ENCODE results near the gene HMGB3. TPM values are rescaled to one million over a fixed set of nuclear protein-coding genes. Genes with fewer than 3 reads are reported as not detected.
"Not testable (repeated sequence)": the region's sequence is repeated elsewhere in the genome, so short reads cannot be mapped to it uniquely, and the experiment has no call there.

The HMGB3 gene
- total and polyA plus RNA-seq, 9 donors: 28.2 to 85.4 (median 65.9) TPM

- peaks cover 5% of the 10 kb centered on the region for H3K27me3 ChIP-seq (ENCODE audit: control insufficient read depth, insufficient read depth, low read length)
- H3K4me3 ChIP-seq (ENCODE audit: low read length): no peak overlapping the region
- H3K27ac ChIP-seq (ENCODE audit: low read length): no peak overlapping the region
- no peak for DNase-seq
- H3K36me3 ChIP-seq (ENCODE audit: control insufficient read depth, insufficient read depth, low read length): no peaks in the 10 kb centered on the region
- no peaks in the 10 kb centered on the region for H3K9me3 ChIP-seq (replicated peaks; ENCODE audit: control insufficient read depth, low read depth, low read length)
- H3K4me1 ChIP-seq (ENCODE audit: control insufficient read depth, insufficient read depth, low read length): no peaks in the 10 kb centered on the region
- 63% methylated on average over 2 of the region's 3 CpGs for WGBS (ENCODE audit: insufficient coverage)
Observed at GRCh38 chrX:150944233-150944632, 38.9 kb upstream of the HMGB3 start.

DNA sequence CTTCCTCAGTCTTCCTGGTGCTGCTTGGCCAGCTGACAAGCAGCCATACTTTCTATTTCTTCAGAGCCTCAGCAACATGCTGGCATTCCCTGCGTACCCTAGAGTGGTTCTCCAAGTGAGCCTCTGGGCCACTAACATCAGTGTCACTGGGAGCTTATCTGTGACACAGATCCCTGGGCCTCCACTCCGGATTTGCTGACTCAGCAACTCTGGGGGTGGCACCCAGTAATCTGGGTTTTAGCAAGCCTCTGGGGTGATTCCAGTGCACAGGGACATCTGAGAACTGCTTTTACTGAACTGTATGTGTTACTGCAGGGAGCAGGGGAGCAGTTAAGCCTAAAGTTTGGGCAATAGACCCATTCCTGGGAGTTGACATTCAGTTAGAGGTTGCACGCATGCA lies 28.2 kb upstream of the HMGB3 start:
- H3K4me3 ChIP-seq (ENCODE audit: low read length): no peak overlapping the region
- no peak for DNase-seq
- peaks cover 2% of the 10 kb centered on the region for H3K9me3 ChIP-seq (replicated peaks; ENCODE audit: control insufficient read depth, low read depth, low read length)
- H3K27me3 ChIP-seq (ENCODE audit: control insufficient read depth, insufficient read depth, low read length): no peaks in the 10 kb centered on the region
- H3K4me1 ChIP-seq (ENCODE audit: control insufficient read depth, insufficient read depth, low read length): peaks cover 14% of the 10 kb centered on the region
- H3K27ac ChIP-seq (ENCODE audit: low read length): no peak overlapping the region
- 75% methylated on average over 3 of the region's 3 CpGs for WGBS (ENCODE audit: insufficient coverage)
- no peaks in the 10 kb centered on the region for H3K36me3 ChIP-seq (ENCODE audit: control insufficient read depth, insufficient read depth, low read length)

DNA sequence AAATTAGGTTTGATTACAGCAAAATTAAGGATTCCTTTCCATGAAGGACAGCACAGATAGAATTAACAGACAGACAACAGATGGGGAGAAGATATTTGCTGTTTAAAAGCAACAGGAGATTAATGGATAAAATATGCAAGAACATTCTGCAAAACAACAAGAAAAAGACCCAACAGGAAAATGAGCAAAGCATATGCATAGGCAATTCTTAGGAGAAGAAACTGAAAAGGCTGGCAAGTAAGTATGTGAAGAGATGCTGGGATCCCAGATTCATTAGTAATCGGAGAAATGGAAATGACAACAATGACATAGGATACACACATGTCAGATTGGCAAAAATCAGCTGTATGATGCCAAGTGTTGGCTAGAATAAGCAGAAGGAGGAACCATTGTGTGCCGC lies 27.5 kb upstream of the HMGB3 start:
- WGBS (ENCODE audit: insufficient coverage): 93% methylated on average over 2 of the region's 2 CpGs
- H3K4me1 ChIP-seq (ENCODE audit: control insufficient read depth, insufficient read depth, low read length): peaks cover 14% of the 10 kb centered on the region
- no peak overlapping the region for H3K27ac ChIP-seq (ENCODE audit: low read length)
- DNase-seq: no peak
- H3K4me3 ChIP-seq (ENCODE audit: low read length): no peak overlapping the region
- H3K27me3 ChIP-seq (ENCODE audit: control insufficient read depth, insufficient read depth, low read length): no peaks in the 10 kb centered on the region
- H3K36me3 ChIP-seq (ENCODE audit: control insufficient read depth, insufficient read depth, low read length): no peaks in the 10 kb centered on the region
- H3K9me3 ChIP-seq (replicated peaks; ENCODE audit: control insufficient read depth, low read depth, low read length): peaks cover 2% of the 10 kb centered on the region

DNA sequence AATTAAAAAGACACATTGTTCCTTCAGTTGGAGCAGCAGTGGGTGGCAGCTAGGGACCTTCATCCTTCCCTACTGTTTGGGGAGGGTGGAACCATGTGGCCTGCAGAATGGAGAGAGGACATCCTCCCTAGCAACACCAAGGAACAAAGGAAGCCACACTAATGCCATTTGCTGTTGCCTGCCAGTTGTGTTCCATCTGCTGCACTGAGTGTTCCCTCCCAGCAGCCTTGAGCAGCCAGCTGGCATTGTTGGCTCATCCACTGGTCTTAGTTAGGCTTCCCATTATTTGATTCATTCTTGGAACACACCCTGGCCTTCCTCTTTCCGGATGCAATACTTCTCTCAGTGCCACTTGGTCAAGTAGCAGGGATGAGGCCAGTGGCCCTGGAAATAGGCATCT lies 25.0 kb upstream of the HMGB3 start:
- WGBS (ENCODE audit: insufficient coverage): no CpG with 5 or more reads among the region's 1 CpG
- DNase-seq: peak; percentile 79
- Histone ChIP-seq H3K27me3 (ENCODE audit: control insufficient read depth, insufficient read depth, low read length) (no peaks in the 10 kb centered on the region), H3K27ac (ENCODE audit: low read length) (peak overlapping the region; percentile 42), H3K4me1 (ENCODE audit: control insufficient read depth, insufficient read depth, low read length) (no peaks in the 10 kb centered on the region), H3K4me3 (ENCODE audit: low read length) (no peak overlapping the region), H3K9me3 (replicated peaks; ENCODE audit: control insufficient read depth, low read depth, low read length) (peaks cover 2% of the 10 kb centered on the region), H3K36me3 (ENCODE audit: control insufficient read depth, insufficient read depth, low read length) (no peaks in the 10 kb centered on the region)

DNA sequence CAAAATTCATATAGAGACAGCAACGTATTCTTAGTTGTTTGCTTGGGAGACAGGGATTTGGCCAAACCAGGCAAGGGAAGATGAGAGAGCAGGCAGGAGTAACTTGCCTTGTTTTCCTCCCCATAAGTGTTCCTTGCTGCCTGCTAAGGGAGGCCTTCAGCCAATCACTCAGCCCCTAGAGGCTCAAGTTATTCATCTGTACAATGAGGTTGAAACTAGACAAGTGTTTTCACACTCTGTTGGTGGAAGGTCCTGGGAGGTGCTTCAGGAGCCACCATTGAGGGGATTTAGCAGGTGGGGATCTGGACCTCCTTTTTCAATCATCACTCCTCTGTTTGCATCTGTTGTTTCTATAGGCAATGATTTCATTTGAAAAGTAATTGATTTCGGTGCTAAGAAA lies 23.6 kb upstream of the HMGB3 start:
- Histone ChIP-seq H3K4me1 (ENCODE audit: control insufficient read depth, insufficient read depth, low read length) (no peaks in the 10 kb centered on the region), H3K27ac (ENCODE audit: low read length) (no peak overlapping the region), H3K4me3 (ENCODE audit: low read length) (no peak overlapping the region), H3K9me3 (replicated peaks; ENCODE audit: control insufficient read depth, low read depth, low read length) (peaks cover 2% of the 10 kb centered on the region), H3K27me3 (ENCODE audit: control insufficient read depth, insufficient read depth, low read length) (no peaks in the 10 kb centered on the region), H3K36me3 (ENCODE audit: control insufficient read depth, insufficient read depth, low read length) (no peaks in the 10 kb centered on the region)
- no peak for DNase-seq
- 67% methylated on average over 1 of the region's 2 CpGs for whole genome bisulfite sequencing (ENCODE audit: insufficient coverage)

DNA sequence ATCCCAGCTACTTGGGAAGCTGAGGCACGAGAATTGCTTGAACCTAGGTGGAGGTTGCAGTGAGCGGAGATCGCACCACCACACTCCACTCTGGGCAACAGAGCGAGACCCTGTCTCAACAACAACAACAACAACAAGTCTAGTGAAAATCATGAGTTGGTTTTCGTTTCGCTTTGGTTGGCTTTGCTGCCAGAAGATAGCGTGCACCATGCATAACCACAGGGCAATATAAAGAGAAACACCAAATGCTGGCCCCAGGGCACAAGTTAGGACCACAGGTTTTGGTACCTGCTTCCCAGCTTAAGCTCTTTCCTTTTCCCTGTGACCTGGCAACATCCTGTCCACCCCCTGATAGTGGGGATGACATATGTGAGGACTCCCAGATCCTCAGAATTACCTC lies 21.5 kb upstream of the HMGB3 start:
- no peaks in the 10 kb centered on the region for H3K4me1 ChIP-seq (ENCODE audit: control insufficient read depth, insufficient read depth, low read length)
- no peak for DNase-seq
- H3K9me3 ChIP-seq (replicated peaks; ENCODE audit: control insufficient read depth, low read depth, low read length): no peaks in the 10 kb centered on the region
- no peak overlapping the region for H3K27ac ChIP-seq (ENCODE audit: low read length)
- WGBS (ENCODE audit: insufficient coverage): 20% methylated on average over 1 of the region's 7 CpGs
- H3K4me3 ChIP-seq (ENCODE audit: low read length): no peak overlapping the region
- H3K27me3 ChIP-seq (ENCODE audit: control insufficient read depth, insufficient read depth, low read length): no peaks in the 10 kb centered on the region
- H3K36me3 ChIP-seq (ENCODE audit: control insufficient read depth, insufficient read depth, low read length): no peaks in the 10 kb centered on the region

- DNase-seq; H3K9me3 ChIP-seq (replicated peaks; ENCODE audit: control insufficient read depth, low read depth, low read length); H3K4me3 ChIP-seq (ENCODE audit: low read length); H3K27ac ChIP-seq (ENCODE audit: low read length); H3K27me3 ChIP-seq (ENCODE audit: control insufficient read depth, insufficient read depth, low read length); H3K36me3 ChIP-seq (ENCODE audit: control insufficient read depth, insufficient read depth, low read length); H3K4me1 ChIP-seq (ENCODE audit: control insufficient read depth, insufficient read depth, low read length): not testable (repeated sequence)
- WGBS (ENCODE audit: insufficient coverage): 91% methylated on average over 8 of the region's 12 CpGs
Observed at GRCh38 chrX:150964416-150964815, 18.7 kb upstream of the HMGB3 start.

DNA sequence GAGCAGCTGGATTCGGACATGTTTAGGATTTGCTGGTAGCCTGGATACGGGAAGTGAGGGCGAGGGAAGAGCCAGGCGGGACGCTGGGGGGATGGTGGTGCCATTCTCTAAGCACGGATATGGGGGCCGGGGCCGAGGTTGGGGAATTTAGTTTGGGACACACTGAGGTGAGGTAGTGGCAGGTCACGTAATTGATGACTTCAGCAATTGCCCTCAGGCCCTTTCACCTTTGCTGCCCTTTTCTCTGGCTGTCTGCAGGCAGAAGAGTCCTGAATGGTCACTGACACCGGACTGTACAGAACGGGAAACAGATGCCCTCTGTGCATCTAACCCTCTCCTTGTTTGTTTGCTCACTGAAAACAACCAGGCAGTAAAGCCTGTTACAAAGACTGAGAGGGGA lies 16.9 kb upstream of the HMGB3 start:
- Histone ChIP-seq H3K4me3 (ENCODE audit: low read length) (no peak overlapping the region), H3K9me3 (replicated peaks; ENCODE audit: control insufficient read depth, low read depth, low read length) (no peaks in the 10 kb centered on the region), H3K4me1 (ENCODE audit: control insufficient read depth, insufficient read depth, low read length) (no peaks in the 10 kb centered on the region), H3K36me3 (ENCODE audit: control insufficient read depth, insufficient read depth, low read length) (no peaks in the 10 kb centered on the region), H3K27ac (ENCODE audit: low read length) (no peak overlapping the region), H3K27me3 (ENCODE audit: control insufficient read depth, insufficient read depth, low read length) (no peaks in the 10 kb centered on the region)
- WGBS (ENCODE audit: insufficient coverage): 46% methylated on average over 4 of the region's 11 CpGs
- no peak for DNase-seq

DNA sequence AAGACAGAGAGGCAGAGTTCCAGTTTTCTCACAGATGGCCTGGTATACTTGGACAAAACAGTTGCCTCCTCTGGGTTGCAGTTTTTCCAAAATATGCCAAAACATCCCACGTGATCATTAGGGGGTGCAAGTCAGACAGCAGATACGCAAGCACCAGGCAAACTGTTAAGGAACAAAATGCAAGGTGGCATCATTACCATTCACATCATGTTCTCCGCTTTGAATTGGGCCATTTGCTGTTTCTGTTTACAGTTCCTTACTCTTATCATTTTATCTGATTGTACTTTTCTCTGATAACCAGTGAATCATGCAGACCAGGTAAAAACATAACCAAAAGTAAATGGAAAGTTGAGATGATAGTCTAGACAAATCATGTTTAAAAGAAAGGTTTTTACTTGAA lies 16.4 kb upstream of the HMGB3 start:
- H3K4me1 ChIP-seq (ENCODE audit: control insufficient read depth, insufficient read depth, low read length): no peaks in the 10 kb centered on the region
- no peak overlapping the region for H3K4me3 ChIP-seq (ENCODE audit: low read length)
- H3K36me3 ChIP-seq (ENCODE audit: control insufficient read depth, insufficient read depth, low read length): no peaks in the 10 kb centered on the region
- no peaks in the 10 kb centered on the region for H3K27me3 ChIP-seq (ENCODE audit: control insufficient read depth, insufficient read depth, low read length)
- WGBS (ENCODE audit: insufficient coverage): 57% methylated on average over 2 of the region's 3 CpGs
- no peak overlapping the region for H3K27ac ChIP-seq (ENCODE audit: low read length)
- DNase-seq: no peak
- H3K9me3 ChIP-seq (replicated peaks; ENCODE audit: control insufficient read depth, low read depth, low read length): no peaks in the 10 kb centered on the region

DNA sequence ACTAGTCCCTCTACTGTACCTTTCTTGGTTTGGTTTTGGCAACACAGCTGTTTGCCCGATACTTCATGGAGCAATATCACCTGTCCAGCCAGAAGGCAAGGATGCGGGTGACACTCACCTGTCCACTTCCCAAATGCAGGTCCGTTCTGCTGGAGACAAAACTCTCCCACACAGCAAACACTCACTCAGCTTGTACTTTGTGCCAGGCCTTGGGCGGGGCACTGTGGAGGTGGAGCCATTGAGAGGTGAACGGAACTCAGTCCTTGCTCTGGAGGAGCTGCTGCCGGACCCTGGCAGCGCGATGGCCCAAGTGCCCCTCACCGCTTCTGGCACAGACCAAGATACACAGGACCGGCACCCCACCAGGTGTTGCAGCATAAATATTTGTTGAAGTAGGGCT lies 15.3 kb upstream of the HMGB3 start:
- Histone ChIP-seq H3K4me1 (ENCODE audit: control insufficient read depth, insufficient read depth, low read length) (no peaks in the 10 kb centered on the region), H3K36me3 (ENCODE audit: control insufficient read depth, insufficient read depth, low read length) (no peaks in the 10 kb centered on the region), H3K9me3 (replicated peaks; ENCODE audit: control insufficient read depth, low read depth, low read length) (no peaks in the 10 kb centered on the region), H3K27ac (ENCODE audit: low read length) (no peak overlapping the region), H3K4me3 (ENCODE audit: low read length) (no peak overlapping the region), H3K27me3 (ENCODE audit: control insufficient read depth, insufficient read depth, low read length) (no peaks in the 10 kb centered on the region)
- 93% methylated on average over 5 of the region's 10 CpGs for WGBS (ENCODE audit: insufficient coverage)
- DNase-seq: no peak
